ENCODE results near the gene RENBP.

- TF ChIP-seq CTCF (conservative IDR thresholded peaks at IDR 0.05) (no peak), ZFX (IDR thresholded peaks at IDR 0.05) (no peak)
Measured at GRCh38 chrX:153957224-153957623, 12.8 kb upstream of the RENBP start.
